Measurements from ENCODE around the gene FLT4. TPM values are rescaled to one million over a fixed set of nuclear protein-coding genes. Genes with fewer than 3 reads are reported as not detected.

Gene FLT4
- total RNA-seq, 1 donor from 2014 or later, result 1.7 TPM

DNA sequence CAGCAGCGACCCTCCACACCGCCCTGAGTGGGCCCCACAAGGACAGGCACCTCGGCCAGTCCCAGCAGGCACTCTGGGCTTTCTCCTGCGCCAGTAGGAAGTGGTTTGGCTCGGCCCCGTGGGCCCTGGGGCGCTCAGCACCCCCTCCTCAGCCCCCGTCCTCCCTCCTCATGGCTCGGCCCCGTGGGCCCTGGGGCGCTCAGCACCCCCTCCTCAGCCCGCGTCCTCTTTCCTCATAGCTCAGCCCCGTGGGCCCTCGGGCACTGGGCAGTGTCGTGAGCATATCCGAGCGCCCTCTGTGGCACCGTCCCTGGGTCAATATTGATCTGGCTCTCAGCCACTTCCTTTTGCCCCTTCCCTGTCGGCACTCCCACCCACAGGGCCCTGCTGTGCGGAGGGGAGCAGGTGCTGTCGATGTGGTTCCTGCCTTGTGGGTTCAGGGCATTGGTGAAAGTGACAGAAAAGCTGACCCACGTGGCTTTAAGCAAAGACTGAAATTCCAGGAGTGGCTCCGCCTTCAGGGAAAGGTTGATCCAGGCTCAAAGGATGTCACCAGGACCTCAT is 52.6 kb downstream of the FLT4 start:
- H3K4me1 Mint-ChIP-seq, result peaks cover 2% of the 10 kb centered on the region
- H3K27ac Mint-ChIP-seq, result no peak overlapping the region
- intact Hi-C loops (cut with micrococcal nuclease), result no loop called here
- H3K27me3 Mint-ChIP-seq, result peaks cover 21% of the 10 kb centered on the region
- no peak for DNase-seq
- H3K36me3 Mint-ChIP-seq (ENCODE audit: low read depth), result no peaks in the 10 kb centered on the region
- no peak overlapping the region for H3K4me3 Mint-ChIP-seq
- H3K9me3 Mint-ChIP-seq, result no peaks in the 10 kb centered on the region

DNA sequence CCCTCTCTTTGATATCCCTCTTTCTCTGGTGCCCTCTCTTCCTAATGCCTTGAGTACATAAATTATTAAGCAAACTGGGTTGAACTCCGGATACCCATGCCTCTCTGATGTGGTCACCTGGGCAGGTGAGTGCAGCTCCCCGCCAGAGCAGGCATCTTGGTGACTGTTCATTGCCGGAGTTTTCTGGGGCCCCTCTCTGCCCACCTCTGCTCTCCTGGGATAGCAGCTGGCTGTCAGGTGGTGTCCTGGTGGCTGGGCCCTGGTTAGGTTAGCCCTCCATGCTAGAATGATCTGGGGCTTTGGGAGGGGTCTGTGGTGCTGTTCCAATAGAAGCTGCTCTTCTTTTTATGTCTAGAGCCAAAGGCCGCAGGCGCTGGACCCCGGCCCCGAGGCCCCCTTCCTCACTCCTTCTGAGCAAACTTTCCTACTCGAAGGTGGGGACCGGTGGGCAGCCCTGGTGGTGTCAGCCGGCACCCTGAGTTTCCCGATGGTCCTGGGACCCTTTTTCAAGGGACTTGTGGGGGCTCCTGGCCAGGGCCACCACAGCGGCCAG is 53.2 kb downstream of the FLT4 start:
- no peak overlapping the region for H3K4me3 Mint-ChIP-seq
- H3K27ac Mint-ChIP-seq, result no peak overlapping the region
- H3K9me3 Mint-ChIP-seq, result no peaks in the 10 kb centered on the region
- peaks cover 2% of the 10 kb centered on the region for H3K4me1 Mint-ChIP-seq
- no peak for DNase-seq
- no peaks in the 10 kb centered on the region for H3K36me3 Mint-ChIP-seq (ENCODE audit: low read depth)
- intact Hi-C loops (cut with micrococcal nuclease), result no loop called here
- H3K27me3 Mint-ChIP-seq, result peaks cover 21% of the 10 kb centered on the region

DNA sequence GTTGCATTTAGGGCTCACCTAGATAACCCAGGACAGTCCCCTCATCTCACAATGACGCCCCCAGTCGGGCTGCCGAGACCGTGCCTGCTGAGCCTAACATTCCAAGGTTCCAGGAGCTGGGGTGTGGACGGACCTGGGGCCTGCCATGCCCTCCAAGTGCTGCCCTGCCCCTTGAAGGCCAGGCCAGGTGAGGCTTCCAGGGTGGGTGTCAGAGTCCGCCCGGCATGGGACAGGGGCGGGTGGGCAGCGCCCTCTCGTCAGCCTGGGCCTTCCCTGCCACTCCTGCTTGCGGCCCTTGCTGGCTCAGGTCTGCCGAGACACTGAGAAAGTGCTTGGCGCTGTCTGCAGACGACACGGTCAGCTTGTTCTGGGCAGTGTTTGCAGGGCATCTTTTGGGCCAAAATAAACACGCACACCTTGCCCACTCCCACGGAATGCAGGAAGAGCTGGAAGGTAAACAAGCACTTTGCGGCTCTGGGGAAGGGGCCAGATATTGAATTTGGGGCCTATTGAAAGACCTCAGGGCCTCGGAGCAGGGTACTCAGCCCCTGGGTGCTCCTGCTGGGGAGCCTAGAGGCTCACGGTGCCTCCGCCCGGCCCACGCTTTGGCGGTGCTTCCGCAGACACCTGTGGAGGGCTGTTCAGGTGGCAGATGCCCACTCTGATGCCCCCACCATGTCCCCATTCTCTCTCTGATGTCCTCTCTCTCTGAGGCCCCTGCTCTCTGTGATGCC is 53.9 kb downstream of the FLT4 start:
- Mint-ChIP-seq H3K27me3 (peaks cover 21% of the 10 kb centered on the region), H3K4me1 (peaks cover 2% of the 10 kb centered on the region), H3K4me3 (no peak overlapping the region), H3K27ac (no peak overlapping the region), H3K9me3 (no peaks in the 10 kb centered on the region), H3K36me3 (ENCODE audit: low read depth) (no peaks in the 10 kb centered on the region)
- DNase-seq, result no peak
- intact Hi-C loops (cut with micrococcal nuclease), result no loop called here

DNA sequence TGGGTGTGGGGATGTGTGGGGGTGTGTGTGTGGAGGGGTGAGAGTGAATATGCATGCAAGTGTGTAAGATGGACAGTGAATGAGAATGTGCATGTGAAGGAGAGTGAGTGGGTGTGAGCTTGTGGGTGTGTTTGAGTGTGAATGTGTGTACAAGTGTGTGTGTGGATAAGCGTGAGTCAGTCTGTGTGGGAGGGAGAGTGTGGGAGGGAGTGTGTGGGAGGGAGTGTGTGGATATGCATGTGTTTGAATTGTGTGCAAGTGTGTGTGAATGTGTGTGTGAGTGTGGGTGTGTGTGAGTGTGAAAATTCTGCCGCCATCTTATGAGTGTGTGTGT is 54.4 kb downstream of the FLT4 start:
- Mint-ChIP-seq H3K9me3 (no peaks in the 10 kb centered on the region), H3K4me3 (no peak overlapping the region), H3K4me1 (peaks cover 2% of the 10 kb centered on the region), H3K27ac (no peak overlapping the region), H3K36me3 (ENCODE audit: low read depth) (no peaks in the 10 kb centered on the region), H3K27me3 (peaks cover 21% of the 10 kb centered on the region)
- intact Hi-C loops (cut with micrococcal nuclease), result no loop called here
- DNase-seq, result no peak

DNA sequence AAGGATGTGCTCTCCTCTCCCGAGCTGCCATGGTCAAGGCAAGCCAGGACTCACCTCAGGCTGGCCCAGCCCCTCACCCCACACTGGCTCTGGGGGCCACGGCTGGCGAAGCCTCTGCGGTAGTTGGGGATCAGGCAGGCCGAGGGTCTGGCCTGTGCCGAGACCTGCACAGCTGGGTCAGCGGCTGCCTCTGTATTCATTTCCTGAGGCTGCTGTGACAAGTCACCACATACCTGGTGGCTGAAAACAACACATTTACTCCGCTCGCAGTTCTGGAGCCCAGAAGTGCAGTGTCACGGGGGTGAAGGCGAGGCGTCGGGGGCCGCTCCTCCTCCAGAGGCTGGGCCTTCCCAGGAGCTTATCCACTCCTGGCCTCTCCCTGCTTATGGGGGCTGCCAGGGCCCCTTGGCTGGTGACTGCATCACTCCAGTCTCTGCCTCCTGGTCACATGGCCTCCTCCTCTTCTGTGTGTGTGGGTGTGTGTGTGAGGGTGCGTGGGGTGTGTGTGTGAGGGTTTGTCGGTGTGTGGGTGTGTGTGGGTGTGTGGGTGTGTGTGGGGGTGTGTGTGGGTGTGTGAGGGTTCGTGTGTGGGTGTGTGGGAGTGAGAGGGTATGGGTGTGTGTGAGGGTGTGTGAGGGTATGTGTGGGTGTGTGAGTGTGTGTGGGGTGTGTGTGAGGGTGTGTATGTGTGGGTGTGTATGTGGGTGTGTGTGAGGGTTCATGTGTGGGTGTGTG is 54.9 kb downstream of the FLT4 start:
- Mint-ChIP-seq H3K27me3 (peaks cover 26% of the 10 kb centered on the region), H3K9me3 (no peaks in the 10 kb centered on the region), H3K4me1 (peaks cover 2% of the 10 kb centered on the region), H3K4me3 (no peak overlapping the region), H3K36me3 (ENCODE audit: low read depth) (no peaks in the 10 kb centered on the region), H3K27ac (peak overlapping the region; percentile 20)
- intact Hi-C loops (cut with micrococcal nuclease), result no loop called here
- DNase-seq, result no peak

DNA sequence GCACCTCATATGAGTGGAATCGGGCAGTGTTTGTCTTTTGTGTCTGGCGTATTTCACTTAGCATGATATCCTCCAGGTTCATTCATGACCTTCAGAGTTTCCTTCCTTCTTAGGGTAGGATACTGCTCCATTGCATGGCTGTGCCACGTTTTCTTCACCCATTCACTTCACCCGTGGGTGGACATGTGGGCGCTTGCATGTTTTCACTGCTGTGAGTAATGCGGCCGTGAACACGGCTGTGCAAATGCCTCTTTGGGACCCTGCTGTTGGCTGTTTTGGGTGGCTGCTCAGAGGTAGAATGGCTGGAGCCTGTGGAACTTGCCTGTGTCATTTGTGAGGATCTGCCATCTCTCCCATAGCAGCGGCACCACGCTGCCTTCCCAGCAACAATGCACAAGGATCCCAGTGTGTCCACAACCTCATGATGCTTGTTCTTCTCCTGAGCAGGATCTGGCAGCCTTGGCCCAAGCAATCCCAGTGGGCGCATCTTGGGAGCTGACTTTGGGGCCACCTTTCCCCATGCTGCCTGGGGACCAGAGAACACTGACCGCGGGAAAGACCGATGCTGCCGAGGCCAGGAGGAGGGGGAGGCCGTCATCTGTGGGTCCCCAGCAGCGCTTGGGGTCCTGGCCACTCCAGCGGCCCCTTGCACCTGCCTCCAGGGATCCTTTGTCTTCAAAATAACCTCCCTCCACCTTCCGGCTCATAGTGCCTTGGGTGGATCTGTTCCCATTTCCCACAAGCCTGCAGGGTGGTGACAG is 55.8 kb downstream of the FLT4 start:
- no peak for DNase-seq
- Mint-ChIP-seq H3K9me3 (no peaks in the 10 kb centered on the region), H3K4me1 (peaks cover 2% of the 10 kb centered on the region), H3K4me3 (no peak overlapping the region), H3K27me3 (peaks cover 34% of the 10 kb centered on the region), H3K36me3 (ENCODE audit: low read depth) (no peaks in the 10 kb centered on the region), H3K27ac (no peak overlapping the region)
- intact Hi-C loops (cut with micrococcal nuclease), result no loop called here

DNA sequence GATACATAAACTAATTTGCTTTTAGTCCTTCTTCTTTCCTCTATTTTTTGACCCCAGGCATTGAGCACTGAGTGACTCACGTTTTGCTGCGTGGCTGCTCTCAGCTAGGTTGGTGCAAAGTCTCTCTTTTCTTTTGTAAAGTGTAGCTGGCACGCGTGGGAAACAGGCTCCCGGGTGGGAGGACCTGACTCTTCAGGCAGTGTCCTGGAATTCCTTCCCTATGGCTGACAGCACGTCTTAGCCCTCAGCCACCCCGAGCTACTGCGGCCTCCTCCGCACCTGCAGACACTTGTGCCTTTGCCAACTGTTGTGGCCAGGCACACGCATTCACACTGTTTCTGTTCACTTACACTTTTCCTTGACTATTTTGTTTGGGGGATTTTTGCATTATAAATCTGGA is 57.2 kb downstream of the FLT4 start:
- H3K9me3 Mint-ChIP-seq, result no peaks in the 10 kb centered on the region
- intact Hi-C loops (cut with micrococcal nuclease), result no loop called here

DNA sequence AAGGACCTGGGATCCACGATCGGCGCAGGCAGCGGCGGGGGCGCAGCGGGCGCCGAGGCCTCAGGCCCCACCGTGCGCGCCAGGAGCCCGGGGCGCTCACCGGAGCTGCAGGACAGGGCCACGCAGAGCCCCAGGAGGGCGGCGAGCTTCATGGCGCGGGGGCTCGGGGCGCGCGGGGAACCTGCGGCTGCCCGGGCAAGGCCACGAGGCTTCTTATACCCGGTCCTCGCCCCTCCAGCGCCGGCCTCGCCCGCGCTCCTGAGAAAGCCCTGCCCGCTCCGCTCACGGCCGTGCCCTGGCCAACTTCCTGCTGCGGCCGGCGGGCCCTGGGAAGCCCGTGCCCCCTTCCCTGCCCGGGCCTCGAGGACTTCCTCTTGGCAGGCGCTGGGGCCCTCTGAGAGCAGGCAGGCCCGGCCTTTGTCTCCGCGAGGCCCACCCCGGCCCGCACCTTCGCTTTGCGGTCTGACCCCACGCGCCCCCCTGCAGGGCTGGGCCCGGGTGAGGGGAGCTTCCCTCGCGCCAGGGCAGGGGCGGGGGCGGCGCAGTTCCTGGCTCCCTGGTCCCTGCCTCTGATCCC is 58.0 kb downstream of the FLT4 start, which contains the start of gene SCGB3A1:
Gene SCGB3A1 (minus strand): TSS at position 189 of the 577 bp plus-strand sequence. CDS start 37 bp downstream, at position 152.
- no peak for DNase-seq
- intact Hi-C loops (cut with micrococcal nuclease), result no loop called here
- H3K27me3 Mint-ChIP-seq, result peaks cover 41% of the 10 kb centered on the region
- H3K4me1 Mint-ChIP-seq, result peaks cover 2% of the 10 kb centered on the region
- no peaks in the 10 kb centered on the region for H3K36me3 Mint-ChIP-seq (ENCODE audit: low read depth)
- H3K9me3 Mint-ChIP-seq, result no peaks in the 10 kb centered on the region
- H3K27ac Mint-ChIP-seq, result no peak within 1 kb of the TSS
- no peak within 1 kb of the TSS for H3K4me3 Mint-ChIP-seq

More for the DNA sequence above, 57.2 kb downstream of the FLT4 start:
- no peaks in the 10 kb centered on the region for H3K36me3 Mint-ChIP-seq (ENCODE audit: low read depth)
- H3K4me1 Mint-ChIP-seq, result peaks cover 2% of the 10 kb centered on the region
- no peak for DNase-seq
- H3K27ac Mint-ChIP-seq, result no peak overlapping the region
- no peak overlapping the region for H3K4me3 Mint-ChIP-seq
- peaks cover 36% of the 10 kb centered on the region for H3K27me3 Mint-ChIP-seq

DNA sequence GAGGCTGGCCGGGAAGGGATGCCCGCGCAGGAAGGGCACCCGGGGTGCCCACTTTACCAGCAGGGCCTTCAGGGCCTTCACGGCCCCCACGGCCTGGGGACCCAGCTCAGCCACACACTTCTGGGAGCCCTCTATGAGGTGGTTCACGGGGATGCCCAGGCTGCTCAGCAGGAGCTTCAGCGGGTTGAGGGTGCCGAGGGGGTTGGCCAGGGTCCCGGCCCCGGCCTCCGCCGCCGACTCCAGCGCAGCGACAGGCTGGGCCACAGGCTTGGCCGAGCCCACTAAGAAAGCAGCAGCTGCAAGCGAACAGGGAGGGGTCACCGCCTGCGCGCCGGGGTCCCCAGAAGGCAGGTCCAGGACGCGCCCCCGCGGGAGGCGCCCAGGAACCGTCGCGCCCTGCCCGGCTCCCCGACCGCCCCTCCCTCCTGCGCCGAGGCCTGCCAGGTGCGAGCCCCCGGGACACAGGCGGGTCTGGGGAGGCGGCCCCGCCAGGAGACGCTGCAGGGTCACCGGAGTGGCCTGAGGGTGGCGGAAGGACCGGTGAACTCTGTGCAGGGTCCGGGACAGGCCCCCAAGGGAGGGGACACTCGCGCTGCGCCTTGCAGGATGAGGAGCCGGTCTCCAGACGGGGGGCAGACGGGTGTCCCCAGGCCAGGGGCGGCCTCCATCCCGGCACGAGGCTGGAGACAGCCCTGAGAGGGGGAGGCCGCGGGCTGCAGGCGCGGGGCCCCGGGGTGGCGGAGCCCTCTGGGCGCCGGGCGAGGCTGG is 58.7 kb downstream of the FLT4 start:
- H3K9me3 Mint-ChIP-seq, result no peaks in the 10 kb centered on the region
- no peak for DNase-seq
- no peak overlapping the region for H3K4me3 Mint-ChIP-seq
- H3K36me3 Mint-ChIP-seq (ENCODE audit: low read depth), result no peaks in the 10 kb centered on the region
- peaks cover 2% of the 10 kb centered on the region for H3K4me1 Mint-ChIP-seq
- no peak overlapping the region for H3K27ac Mint-ChIP-seq
- intact Hi-C loops (cut with micrococcal nuclease), result no loop called here
- peaks cover 41% of the 10 kb centered on the region for H3K27me3 Mint-ChIP-seq

DNA sequence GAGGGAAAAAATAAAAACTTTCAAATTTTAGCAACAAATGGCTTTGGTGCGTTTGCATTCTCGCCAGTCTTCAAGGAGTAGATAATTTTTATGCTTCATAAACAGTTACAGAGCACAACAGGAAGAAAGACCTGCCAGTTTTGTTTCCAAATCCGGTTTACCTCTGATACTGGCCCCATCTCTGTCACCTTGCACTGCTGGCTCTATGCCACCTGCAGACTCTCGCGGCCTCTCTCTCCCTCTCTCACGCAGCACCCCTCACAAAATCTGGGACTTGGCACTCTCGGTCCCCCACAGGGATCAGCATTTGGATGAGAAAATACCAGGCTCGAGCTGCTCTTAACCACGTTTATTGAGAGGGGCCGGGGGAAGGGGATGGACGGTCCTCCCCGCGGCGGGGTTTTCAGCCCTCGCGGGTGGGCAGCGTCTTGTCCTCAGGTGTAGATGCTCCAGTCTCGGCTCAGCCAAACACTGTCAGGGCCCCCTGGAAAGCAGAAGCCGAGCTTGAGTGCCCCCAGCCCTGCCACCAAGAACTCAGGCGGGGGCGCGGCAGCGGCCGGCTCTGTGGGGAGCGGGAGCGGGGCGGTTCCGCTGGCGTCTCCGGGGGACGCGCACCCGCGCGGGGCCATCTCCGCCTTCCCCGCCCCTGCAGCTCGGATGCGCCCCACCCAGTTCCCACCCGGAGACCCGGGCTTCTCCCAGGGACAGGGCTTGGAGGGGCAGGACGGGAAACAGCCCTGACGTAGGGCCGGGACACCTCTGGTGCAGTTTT is 59.4 kb downstream of the FLT4 start:
- intact Hi-C loops (cut with micrococcal nuclease), result no loop called here
- H3K4me3 Mint-ChIP-seq, result no peak overlapping the region
- H3K27ac Mint-ChIP-seq, result no peak overlapping the region
- H3K36me3 Mint-ChIP-seq (ENCODE audit: low read depth), result no peaks in the 10 kb centered on the region
- H3K9me3 Mint-ChIP-seq, result no peaks in the 10 kb centered on the region
- no peak for DNase-seq
- peaks cover under 1% of the 10 kb centered on the region for H3K4me1 Mint-ChIP-seq
- peaks cover 42% of the 10 kb centered on the region for H3K27me3 Mint-ChIP-seq

DNA sequence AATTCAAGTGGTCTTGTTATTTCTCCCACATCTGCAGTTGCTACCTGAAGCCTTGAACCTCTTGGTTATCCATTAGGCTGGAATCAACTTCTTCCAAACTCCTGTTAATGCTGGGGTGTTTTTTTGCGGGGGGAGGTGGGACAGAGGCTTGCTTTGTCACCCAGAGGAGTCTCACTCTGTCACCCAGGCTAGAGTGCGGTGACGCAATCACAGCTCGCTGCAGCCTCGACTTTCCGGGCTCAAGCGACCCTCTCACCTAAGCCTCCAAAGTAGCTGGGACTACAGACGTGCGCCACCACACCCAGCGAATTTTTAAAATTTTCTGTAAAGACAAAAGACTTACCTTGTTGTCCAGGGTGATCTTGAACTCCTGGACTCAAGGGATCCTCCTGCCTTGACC is 62.5 kb downstream of the FLT4 start:
- H3K27ac Mint-ChIP-seq, result no peak overlapping the region
- DNase-seq, result no peak
- no peaks in the 10 kb centered on the region for H3K4me1 Mint-ChIP-seq
- no peaks in the 10 kb centered on the region for H3K9me3 Mint-ChIP-seq
- H3K27me3 Mint-ChIP-seq, result peaks cover 23% of the 10 kb centered on the region
- no peak overlapping the region for H3K4me3 Mint-ChIP-seq
- no peaks in the 10 kb centered on the region for H3K36me3 Mint-ChIP-seq (ENCODE audit: low read depth)
- intact Hi-C loops (cut with micrococcal nuclease), result no loop called here

DNA sequence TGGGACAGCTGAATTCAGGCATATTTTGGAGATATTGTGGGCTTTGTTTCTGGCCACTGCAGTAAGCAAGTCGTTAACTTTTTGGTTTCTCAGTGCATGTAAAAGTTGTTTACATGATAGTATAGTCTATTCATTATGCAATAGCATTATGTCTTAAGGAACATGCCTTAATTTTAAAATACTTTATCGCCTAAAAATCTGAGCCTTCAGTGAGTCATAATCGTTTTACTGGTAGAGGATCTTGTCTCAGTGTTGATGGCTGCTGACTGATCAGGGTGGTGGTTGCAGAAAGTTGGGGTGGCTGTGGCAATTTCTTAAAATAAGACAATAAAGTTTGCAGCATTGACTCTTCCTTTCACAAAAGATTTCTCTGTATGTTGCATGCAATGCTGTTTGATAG is 63.2 kb downstream of the FLT4 start:
- DNase-seq, result no peak
- Mint-ChIP-seq H3K4me1 (no peaks in the 10 kb centered on the region), H3K4me3 (no peak overlapping the region), H3K36me3 (ENCODE audit: low read depth) (no peaks in the 10 kb centered on the region), H3K9me3 (no peaks in the 10 kb centered on the region), H3K27me3 (peaks cover 23% of the 10 kb centered on the region), H3K27ac (no peak overlapping the region)
- intact Hi-C loops (cut with micrococcal nuclease), result no loop called here

Measured in activated CD4-positive, alpha-beta T cell treated with anti-CD3 and anti-CD28 coated beads, Interleukin-2, amount 10 ng/mL, durations not matched to agents 24 days and 14 days (primary cell).